Astrocyte of the cerebellum (primary cell): Measurements from ENCODE around the gene PPY.
"Not testable (repeated sequence)": the region's sequence is repeated elsewhere in the genome, so short reads cannot be mapped to it uniquely, and the experiment has no call there.

Experiments
- DNase-seq: peaks from one replicate; pipeline ENCODE4 v3.0.0-alpha.2; 2011; ENCODE audit warnings: low read depth
- H3K4me3 ChIP-seq: 2 replicates; pipeline ENCODE4 v1.5.1; 2011; ENCODE audit warnings: mild to moderate bottlenecking, low read depth, low read length, moderate library complexity
- CTCF ChIP-seq: IDR thresholded peaks from 2 replicates; pipeline ENCODE4 v1.5.1; 2012; ENCODE audit warnings: low read length, low read depth, moderate library complexity, mild to moderate bottlenecking; ENCODE audit errors: missing control alignments
- in situ Hi-C: cut with HindIII; loops from 2 replicates; pipeline ENCODE4 v1.10.0; 2017; ENCODE audit warnings: low sequenced_read_pairs

The PPY gene

GRCh38 chr17:43966276-43966675 lies 24.0 kb upstream of the PPY start:
- no peak overlapping the region for H3K4me3 ChIP-seq
- in situ Hi-C loops = no loop called here
- no peak for DNase-seq
- TF ChIP-seq CTCF = no peak

GRCh38 chr17:43962479-43962878 lies 20.2 kb upstream of the PPY start:
- no peak overlapping the region for H3K4me3 ChIP-seq
- no peak for TF ChIP-seq CTCF
- no peak for DNase-seq
- in situ Hi-C loops = no loop called here

- no peak for TF ChIP-seq CTCF
- DNase-seq = no peak
- no peak overlapping the region for H3K4me3 ChIP-seq
- in situ Hi-C loops = no loop called here
Observed at GRCh38 chr17:43961954-43962353, 19.7 kb upstream of the PPY start.

- DNase-seq, H3K4me3 ChIP-seq, in situ Hi-C loops: not testable (repeated sequence)
Observed at GRCh38 chr17:43961292-43961691, 19.0 kb upstream of the PPY start.

GRCh38 chr17:43958748-43959352 lies 16.6 kb upstream of the PPY start:
- DNase-seq = no peak
- TF ChIP-seq CTCF = no peak
- in situ Hi-C loops = no loop called here
- no peak overlapping the region for H3K4me3 ChIP-seq

- no peak for DNase-seq
- H3K4me3 ChIP-seq = no peak overlapping the region
- in situ Hi-C loops = no loop called here
- no peak for TF ChIP-seq CTCF
Observed at GRCh38 chr17:43956222-43956621, 13.9 kb upstream of the PPY start.

DNA sequence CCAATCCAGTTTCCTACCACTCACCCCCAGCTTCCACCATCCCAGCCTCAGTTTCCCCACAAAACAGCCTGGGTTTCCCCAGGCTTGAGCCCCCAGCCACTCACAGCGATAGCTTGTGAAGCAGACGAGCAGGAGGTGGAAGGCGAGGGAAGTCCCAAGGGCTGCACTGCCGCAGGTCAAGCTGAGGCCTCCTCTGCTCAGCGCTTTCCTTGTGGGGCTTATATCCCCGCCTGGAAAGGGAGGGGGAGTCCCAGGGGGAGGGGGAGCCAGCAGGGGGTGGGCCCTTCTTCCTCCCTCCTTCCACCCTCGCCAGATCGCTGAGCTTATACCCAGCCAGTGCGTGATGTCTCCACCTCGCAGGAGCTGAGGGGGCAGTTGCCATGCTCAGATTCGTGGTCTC lies 11.5 kb upstream of the PPY start, which contains the start of gene PYY:
Gene PYY, minus strand, starts transcription at position 195 of the 400 bp plus-strand sequence. CDS start 457 bp downstream, outside the sequence.
- H3K4me3 ChIP-seq = no peak within 1 kb of the TSS
- no peak for TF ChIP-seq CTCF
- in situ Hi-C loops = no loop called here
- no peak for DNase-seq
